ENCODE results near the gene SORBS2.

GRCh38 chr4:185677637-185678314 is 134.2 kb downstream of the SORBS2 start:
- TF ChIP-seq CTCF (IDR thresholded peaks at IDR 0.05) (no peak), REST (IDR thresholded peaks at IDR 0.05) (no peak), SMC3 (IDR thresholded peaks at IDR 0.05) (no peak), RNF2 (IDR thresholded peaks at IDR 0.05; ENCODE audit: borderline replicate concordance, low read depth) (no peak), MAX (IDR thresholded peaks at IDR 0.05) (no peak)
